ENCODE data around the gene UNC13A.

The UNC13A gene

DNA sequence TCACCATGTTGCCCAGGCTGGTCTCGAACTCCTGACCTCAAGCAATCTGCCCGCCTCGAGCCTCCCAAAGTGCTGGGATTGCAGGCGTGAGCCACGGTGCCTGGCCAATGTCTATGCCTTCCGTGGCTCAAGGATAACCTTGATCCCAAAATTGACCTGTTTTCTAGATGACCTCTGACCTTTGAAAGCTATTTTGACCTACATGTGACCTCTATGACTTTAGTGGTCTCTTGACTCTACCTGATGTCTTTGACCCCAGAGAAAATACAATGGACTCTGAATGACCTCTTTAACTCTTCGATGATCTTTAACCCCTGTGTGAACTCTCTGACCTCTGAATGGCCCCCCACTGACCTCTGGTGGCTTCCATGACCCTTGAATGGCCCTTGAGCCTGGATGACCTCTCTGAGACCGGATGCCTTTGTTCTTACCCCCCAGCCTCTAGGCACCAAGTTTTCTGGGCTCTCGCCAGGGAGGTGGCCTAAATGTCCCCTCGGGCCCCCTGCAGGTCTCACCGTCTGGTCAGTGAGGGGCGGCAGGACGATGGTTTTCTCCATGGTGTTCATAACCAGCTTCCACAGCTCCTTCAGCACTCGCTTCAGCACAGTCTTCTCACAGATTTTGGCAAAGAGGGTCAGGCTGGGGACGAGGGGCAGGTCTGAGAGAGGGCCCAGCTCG, 63.7 kb downstream of the UNC13A start:
- DNase-seq: no peak

DNA sequence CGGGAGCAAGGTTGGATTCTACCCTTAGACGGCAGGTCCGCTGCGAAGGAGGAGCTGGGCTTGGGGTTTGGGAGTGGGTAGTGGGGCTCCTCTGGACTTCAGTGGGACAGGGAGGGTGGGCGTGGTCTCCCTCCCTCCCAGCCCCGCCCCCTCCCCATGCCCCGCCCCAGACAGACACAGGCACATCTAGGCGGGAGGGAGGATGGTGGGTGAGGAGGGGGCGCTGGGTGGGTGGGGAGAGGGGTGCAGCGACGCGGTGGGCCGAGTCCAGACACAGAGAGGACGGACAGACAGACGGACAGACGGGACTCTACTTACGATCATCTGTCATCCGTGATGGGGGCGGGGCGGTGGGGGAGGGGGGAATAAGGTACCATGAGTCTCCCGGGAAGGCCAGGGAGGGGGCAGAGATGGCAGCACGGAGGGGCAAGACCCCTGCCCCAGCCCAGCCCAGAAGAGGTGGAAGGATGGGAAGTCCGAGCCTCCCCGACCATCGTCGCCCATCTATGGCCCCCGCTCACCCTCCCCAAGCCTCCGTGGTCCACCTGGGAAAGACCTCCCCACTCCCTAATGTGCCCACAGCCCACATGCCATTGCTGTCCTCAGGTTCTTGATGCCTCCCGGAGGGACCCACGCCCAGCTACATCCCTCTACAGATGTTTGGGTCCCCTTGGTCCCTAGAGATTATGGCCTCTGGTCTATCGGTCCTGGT, 64.8 kb downstream of the UNC13A start:
- DNase-seq: no peak

DNA sequence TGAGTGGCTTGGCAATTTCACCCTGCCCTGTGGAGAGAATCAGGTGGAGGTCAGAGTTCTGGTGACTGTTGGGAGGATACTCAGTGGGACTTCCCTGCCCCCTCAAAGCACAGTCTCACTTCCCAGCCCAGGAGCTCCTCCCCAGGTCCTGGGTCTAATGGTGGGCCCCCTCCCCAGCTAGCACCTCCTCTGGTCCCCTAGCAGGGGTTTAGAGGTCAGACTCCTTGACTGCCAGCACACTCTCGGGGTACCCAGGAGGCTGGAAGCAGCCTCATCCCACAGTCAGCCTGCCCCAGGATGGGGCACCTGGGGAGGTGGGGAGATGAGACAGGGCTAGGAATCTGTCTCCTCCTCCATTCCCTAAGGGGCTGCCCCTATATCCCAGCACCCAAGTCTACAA, 67.5 kb downstream of the UNC13A start:
- DNase-seq: no peak

DNA sequence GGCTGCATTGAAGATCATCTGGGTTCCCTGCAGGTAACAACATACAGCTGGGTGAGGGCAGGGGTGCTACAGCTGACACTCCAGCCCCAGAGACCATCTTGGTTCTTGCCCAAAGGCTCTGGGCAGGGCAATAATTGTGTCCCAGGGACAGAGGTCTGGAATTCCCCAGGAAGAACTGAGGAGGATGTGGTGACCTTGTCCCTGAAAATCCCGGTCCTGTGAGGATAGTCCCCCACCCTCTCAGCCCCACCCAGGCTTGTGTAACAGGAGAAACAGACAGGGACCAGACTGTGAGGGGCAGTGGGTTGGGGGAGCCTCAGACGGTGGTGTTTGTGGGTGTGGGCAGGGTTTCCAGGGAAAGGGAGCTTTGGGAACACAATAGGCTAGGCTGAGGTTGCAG, 69.2 kb downstream of the UNC13A start:
- DNase-seq: no peak

DNA sequence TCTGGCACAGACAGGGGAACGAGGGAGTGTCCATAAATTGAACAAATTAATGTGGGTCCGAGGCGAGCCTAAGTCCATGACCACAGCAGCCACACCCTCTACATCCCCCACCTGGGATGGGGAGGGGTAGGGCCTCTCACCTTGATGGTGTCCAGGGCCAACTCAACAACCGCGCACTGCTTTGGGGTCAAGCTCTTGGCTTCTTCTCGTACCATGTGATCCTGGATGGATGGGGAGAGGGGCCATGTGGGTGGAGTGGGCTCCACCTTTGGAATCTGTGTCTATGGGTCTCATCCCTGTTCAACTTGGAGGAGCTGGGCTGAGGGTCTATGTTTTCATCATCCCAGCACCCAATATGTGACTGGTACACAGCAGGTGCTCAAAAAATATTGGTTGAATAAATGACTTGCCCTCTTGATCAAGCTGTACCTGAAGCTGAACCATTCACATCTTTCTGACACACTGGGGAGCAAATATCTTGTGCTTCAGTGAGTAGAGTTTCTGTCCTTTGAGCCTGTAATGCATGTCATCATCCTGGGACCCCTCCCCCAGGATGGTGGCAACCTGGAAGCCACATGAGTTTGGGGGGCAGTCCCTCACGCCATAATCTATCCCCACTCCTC, 69.8 kb downstream of the UNC13A start:
- DNase-seq: no peak

DNA sequence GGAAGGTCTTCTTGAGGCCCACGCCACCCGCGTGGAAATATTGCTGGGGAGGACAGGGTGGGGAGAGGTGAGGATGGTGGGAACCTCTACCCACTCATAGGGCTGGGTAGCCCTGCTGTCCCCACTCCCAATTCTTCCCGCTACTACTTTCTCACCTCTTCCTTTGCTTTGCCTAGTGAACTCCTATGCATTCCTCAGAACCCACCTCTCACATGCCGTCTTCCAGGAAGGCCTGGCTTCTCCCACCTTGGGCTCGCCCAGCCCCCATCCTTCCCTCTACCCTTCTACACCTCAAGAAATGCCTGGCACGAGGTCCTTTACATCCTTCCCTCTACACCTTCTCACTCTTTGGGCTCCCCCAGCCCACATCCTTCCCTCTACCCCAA, 70.4 kb downstream of the UNC13A start:
- no peak for DNase-seq

DNA sequence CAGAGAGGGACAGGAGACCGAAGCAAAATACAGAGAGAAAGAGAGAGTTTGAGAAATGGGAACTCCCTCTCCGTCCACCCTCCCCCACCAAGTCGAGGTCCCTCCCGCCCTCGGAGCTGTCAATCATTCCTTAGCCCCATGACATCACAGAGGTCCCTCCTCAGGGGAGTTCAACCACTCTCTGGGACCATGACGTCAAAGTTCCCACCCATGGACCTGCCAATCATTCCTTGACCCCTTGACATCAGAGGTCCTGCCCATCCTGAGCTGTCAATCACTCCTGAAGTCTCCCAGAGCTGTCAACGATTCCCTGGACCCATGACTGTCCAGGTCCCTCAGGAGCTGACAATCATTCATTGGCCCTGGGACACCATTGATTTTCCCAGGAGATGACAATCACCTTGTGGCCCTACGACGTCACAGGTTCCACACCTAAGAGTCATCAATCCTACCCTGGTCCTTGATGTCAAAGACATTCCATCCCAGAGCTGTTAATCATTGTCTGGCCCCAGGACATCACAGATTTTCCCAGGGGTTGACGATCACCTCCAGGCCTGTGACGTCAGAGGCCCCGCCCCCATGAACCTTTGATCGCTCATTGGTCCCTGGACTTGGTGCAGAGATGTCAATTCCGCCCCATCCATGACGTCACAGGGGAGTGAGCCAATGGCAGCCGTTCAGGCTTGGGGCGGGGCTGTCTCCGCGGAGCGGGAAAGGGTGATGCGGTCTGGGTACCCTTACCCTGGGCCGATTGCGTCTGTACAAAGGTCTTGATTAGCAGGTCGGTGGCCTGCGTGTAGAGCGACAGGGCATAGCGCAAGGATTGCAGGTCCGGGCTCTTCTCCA, 71.0 kb downstream of the UNC13A start:
- peak; percentile 52 for DNase-seq

DNA sequence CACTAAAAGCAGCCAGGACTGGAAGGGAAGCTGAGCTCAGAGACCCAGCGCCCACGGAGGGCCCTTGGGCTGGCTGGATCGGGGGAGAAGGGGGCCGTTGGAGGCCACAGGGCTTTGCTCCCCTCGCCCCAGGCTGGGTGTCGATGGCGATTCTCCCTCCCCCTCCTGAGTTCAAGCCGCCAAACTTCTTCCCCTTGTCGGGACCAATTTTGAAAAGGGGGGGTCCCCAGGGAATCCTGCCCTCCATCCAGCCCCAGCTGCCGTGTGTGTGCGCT, 71.5 kb downstream of the UNC13A start:
- no peak for DNase-seq

DNA sequence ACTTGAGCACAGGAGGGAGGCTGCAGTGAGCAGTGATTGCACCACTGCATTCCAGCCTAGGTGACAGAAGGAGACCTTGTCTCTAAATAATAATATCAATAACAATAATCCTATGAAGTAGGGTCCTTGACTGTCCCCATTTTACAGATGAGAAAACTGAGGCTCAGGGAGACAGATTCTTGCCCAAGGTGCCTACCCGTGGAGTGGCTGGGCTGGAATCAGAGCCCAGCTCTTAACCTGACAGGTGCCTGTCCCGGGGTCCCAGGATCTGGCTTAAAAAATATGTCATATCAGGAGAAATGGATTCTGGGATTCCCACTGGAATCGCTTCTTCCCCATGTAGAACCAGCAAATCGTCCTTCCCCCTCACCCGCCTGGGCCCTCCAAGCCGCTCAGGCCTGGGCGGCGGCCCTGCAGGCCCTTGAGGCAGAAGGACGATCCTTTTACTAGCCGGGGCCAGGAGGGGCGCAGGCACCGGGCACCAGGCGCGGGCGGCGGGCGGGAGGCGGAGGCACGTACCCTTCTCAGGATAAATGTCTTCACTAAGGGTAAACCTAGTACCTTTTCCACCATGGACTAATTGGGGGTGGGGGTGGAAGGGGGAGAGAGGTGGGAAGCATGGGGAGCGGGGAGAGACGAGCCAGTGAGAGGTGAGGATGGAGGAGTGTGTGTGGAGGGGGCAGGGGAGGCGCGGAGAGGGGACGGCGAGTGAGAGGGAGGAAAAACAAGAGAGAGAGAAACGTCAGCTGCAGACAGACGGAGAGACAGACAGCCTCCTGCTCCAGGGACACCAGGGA, 72.1 kb downstream of the UNC13A start:
- peak; percentile 21 for DNase-seq

DNA sequence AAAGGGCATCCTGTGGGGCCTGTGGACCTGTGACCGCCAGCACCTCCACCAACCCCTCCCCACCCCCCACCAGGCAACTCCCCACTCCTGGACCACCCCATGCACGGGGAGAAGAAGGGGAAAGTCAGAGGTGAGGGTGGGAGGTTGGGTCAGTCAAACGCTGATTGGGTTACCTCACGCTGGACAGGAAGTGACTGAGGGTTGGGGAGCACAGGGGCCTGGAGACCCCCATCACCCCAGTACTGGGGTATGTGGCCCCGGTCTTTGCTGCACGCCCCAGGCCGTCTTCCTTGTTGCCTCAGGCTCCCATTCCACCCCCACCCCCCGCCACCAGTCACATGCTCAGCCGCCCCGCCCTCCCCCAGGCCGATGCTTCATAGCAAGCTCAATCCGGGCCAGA, 73.7 kb downstream of the UNC13A start:
- no peak for DNase-seq

DNA sequence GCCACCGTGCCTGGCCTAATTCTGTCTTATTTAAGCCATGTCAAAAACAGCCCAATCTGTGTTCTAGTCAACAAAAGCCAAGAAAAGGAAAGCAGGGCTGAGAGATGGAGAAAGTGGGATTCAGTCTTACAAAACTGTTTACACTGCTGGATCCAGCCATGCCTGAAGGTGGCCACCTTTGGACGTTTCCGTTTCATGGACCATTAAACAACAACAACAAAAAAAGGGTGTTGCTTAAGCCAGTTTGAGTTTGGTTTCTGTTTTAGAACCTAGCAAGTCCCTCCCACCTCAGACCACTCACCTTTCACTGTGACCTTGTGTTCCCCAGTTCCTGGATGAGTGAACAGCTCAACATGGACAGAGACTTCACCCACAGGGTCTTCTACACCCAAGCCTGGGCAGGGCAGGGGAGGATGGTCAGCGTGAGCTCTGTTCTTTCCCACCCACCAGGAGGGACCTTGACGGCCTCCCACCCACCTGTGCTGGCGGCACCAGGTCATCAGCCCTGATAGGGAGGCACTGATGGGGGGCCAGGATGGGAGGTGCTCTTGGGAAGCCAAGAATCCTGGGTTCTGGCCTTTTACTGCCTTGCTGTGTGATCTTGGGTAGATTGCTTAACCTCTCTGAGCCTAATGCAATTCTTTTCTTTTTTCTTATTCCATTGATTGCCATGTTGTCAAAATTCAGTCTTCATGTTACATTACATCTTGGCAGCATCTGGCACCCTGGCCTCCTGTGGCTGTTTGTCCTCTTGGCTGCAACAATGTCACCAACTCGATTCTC, 76.5 kb downstream of the UNC13A start:
- DNase-seq: no peak

DNA sequence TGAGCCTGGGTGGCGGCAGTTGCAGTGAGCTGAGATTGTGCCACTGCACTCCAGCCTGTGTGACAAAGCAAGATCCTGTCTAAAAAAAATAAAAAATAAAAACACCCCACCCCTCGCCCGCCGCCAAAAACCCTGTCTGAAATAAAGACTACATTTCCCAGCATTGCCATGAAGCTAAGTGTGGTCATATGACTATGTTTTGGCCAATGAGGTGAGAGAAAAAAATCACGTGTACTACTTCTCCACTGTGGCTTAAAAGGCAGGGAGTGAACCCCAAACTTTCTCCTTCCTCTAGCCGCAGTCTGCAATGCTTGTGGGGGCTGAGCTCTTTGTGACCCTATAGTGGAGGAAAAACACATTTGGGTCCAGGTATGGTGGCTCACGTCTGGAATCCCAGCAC, 77.8 kb downstream of the UNC13A start:
- peak; percentile 68 for DNase-seq

DNA sequence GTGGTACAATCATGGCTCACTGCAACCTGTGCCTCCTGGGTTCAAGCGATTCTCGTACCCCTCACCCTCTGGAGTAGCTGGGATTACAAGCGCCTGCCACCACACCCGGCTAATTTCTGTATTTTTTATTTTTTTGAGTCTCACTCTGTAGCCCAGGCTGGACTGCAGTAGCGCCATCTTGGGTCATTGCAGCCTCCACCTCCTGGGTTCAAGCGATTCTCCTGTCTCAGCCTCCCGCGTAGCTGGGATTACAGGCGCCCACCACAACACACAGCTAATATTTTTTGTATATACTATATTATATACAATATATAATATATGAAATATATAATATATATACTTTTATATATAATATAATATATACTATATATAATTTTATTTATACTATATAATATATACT, 80.2 kb downstream of the UNC13A start:
- DNase-seq: no peak

DNA sequence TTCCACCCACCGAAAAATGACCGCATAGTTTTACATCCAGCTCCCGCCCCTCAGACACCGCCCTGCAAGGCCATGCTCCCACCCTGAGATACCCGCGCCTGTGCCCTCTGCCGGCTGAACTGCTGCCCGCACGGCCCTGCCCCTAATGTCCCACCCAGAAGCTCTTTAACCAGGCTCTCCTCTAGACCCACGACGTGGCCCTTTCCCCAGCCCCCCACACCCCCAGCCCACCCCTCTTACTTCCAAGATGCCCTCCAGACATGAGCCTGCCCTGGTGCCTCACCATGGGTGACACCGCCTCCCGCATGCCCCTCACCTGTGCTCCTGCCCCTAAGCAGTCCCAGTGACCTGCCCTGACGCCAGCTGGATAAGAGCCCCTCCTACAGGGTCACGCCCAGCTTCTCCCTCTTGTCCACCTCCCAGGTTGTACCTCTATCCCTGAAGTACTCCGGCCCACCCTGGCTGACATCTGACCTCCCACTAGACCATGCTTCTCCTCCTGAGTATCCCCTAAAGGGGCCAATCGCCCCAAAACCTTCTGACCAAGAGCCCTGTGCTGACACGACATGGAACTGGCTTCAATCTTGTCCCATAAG, 81.5 kb downstream of the UNC13A start:
- DNase-seq: no peak

DNA sequence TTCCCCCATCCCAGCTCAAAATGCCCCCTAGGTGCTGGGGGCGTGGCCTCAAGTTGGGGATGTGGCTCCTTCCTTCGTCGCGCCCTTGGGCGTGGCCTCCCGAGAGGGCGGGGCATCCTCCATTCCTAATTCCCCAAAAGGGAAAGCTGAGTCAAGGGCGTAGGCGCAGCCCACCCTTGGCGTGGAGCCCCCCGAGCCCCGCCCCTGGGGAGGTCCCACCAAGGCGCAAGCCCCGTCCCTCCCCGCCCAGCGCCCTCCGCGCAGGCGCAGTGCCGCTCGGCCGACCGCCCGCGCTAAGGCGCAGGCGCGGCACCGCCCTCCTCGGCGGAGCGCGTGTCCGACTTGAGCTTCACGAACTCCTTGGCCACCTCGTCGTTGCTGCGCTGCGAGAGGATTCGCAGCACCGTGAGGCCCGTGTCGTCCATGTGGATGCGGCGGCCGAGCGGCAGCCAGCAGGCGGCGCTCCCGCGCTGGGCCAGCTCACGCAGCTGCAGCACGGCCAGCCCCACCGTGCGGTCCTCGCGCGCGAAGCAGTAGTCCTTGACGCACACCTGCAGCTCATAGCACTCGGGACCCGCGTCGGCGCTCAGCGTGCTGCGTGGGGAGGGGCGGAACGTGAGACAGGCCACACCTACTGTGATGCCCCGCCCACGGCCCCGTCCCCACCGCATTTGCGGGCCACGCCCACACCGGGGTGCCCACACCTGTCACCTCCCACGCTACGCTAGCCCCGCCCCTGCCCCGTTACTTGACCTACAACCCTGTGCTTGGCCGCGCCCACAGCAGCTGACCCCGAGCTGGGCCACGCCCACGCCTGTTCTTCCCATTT, 82.2 kb downstream of the UNC13A start:
- peak; percentile 94 for DNase-seq

DNA sequence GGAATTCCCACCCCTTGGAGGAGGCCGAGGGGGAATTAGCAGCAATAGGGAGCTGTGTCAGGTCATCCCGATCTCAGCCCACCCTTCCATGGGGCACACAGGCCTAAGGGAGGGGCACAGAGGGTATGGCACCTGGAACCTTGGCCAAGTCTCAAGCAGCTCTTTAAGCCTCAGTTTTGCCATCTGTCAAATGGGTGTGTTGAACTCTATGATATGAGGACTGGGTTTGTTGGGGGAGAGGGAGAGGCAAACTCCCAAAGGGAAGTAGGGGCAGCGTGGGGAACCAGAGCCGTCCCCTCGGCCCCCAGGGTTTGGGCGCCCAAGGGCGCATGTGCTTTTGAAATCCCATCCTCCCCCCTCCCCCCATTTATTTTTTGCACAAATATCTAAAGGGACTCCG, 83.0 kb downstream of the UNC13A start:
- DNase-seq: no peak

DNA sequence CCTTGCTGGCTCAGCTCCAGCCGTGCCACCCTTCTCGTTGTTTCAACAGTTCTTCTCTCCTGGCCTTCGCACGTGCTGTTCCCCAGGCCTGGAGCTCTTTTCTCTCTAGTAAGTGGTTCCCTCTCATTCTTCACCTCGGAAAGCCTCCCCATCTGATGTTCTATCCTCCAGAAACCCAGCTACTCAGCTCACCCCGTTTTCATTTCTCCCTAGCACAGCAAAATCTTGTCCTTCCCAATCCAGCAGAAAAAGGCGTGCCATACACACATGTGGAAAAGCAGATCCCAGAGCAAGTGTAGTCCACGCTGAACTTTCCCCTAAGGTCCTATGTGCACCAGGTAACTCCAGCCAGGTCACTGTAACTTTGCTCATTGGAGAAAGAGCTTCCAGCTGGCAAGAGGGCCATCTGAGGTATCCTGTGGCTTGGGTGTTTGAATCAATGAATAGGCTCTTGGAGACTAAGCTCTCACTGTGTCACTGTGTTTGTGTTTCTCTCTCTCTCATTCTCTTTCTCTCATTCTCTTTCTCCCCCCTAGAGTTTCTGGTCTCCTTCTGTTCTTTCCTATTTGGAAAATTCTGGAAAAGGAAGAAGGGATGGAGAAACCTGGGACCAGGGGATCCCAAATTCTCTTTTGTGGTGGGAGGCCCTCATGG, 83.7 kb downstream of the UNC13A start:
- DNase-seq: no peak

DNA sequence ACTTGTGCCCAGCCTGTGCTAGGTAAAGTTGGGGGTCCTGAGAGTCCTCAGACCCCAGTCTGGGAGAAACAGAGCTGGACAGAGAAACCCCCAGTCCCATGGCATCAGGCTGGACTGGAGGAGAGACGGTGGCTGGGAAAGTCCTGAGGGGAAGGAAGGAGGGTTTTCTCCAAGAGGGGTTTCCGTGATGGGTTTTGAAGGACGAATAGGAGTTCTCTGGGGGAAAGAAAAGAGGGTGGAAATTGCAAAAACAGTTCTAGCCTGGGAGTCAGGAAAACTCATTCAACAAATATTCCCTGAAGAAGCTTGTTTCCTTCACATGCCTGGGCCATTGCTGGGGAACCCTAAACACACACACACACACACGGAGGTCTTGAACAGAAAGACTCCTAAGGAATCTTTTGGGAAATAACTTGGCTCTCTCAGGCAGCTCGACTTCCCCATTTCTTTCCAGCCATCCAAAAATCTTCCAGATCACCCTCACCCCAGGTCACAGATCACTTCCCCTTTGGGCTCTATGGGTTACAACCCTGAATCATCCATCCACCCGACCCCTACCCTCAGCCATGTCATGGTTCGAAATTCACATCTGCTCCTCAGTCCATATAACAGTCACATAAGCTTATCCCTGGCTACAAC, 85.2 kb downstream of the UNC13A start:
- no peak for DNase-seq

DNA sequence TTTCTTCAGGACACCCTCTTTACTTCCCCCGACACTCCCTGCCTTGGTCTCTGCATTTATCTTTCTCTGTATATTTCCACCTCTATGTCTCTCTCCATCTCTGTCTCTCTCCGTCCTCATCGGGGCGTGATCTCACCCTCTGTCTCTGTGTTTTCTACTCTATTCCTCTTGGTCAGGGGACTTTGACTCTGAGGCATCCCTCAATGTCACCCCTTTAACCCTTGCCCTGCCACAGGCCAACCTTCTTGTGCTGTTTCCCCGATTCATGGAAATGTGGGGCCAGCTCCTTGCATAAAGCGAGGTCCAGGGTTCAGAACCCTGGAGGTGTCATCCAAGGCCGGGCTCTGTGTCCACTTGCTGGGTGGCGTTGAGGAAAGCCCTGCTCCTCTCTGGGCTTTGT, 85.9 kb downstream of the UNC13A start:
- no peak for DNase-seq

DNA sequence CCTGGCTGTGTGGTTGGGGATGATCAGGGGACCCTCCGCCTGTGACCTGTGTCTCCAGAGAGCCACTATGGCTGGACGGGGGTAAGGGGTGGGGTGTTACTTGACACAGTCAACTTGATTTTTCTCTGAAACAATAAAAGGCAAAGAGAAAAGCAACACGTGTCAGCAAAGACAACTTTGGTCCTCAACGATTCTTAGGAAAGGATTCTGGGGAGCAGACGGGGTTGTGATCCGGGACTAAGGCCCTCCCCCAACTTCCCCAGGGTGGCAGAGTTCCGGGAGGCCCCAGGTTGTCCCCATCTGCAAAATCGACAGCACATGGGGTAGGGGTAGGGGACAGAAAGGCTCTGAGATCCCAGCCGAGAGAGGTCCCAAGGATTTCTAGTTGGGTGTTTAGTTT, 86.5 kb downstream of the UNC13A start:
- no peak for DNase-seq
